ENCODE data around the gene ADD3. TPM values are rescaled to one million over a fixed set of nuclear protein-coding genes. Genes with fewer than 3 reads are reported as not detected.
"Not testable (repeated sequence)": the region's sequence is repeated elsewhere in the genome, so short reads cannot be mapped to it uniquely, and the experiment has no call there.

The ADD3 gene
- total RNA-seq, 1 experiment from 2014 or later: 148 TPM

- DNase-seq (ENCODE audit: low read depth): no peak
Observed at GRCh38 chr10:110034596-110034995, 26.8 kb downstream of the ADD3 start.

GRCh38 chr10:110035070-110035921 lies 27.5 kb downstream of the ADD3 start:
- no peak for DNase-seq (ENCODE audit: low read depth)

GRCh38 chr10:110036640-110037039 lies 28.9 kb downstream of the ADD3 start:
- no peak for DNase-seq (ENCODE audit: low read depth)

GRCh38 chr10:110039254-110039653 lies 31.5 kb downstream of the ADD3 start:
- no peak for DNase-seq (ENCODE audit: low read depth)

- DNase-seq (ENCODE audit: low read depth): no peak
Observed at GRCh38 chr10:110040108-110040507, 32.3 kb downstream of the ADD3 start.

GRCh38 chr10:110040767-110041478 lies 33.1 kb downstream of the ADD3 start:
- peak; percentile 10 for DNase-seq (ENCODE audit: low read depth)

- DNase-seq (ENCODE audit: low read depth): no peak
Observed at GRCh38 chr10:110041479-110041829, 33.7 kb downstream of the ADD3 start.

GRCh38 chr10:110042181-110042580 lies 34.4 kb downstream of the ADD3 start:
- no peak for DNase-seq (ENCODE audit: low read depth)

GRCh38 chr10:110042891-110043290 lies 35.1 kb downstream of the ADD3 start:
- DNase-seq (ENCODE audit: low read depth): no peak

GRCh38 chr10:110044681-110045080 lies 36.9 kb downstream of the ADD3 start:
- DNase-seq (ENCODE audit: low read depth): no peak

- no peak for DNase-seq (ENCODE audit: low read depth)
Observed at GRCh38 chr10:110045772-110046171, 38.0 kb downstream of the ADD3 start.

GRCh38 chr10:110048145-110048544 lies 40.4 kb downstream of the ADD3 start:
- not testable (repeated sequence) for DNase-seq (ENCODE audit: low read depth)

GRCh38 chr10:110048781-110049180 lies 41.0 kb downstream of the ADD3 start:
- no peak for DNase-seq (ENCODE audit: low read depth)

GRCh38 chr10:110049889-110050591 lies 42.3 kb downstream of the ADD3 start:
- DNase-seq (ENCODE audit: low read depth): not testable (repeated sequence)

GRCh38 chr10:110051487-110051886 lies 43.7 kb downstream of the ADD3 start:
- no peak for DNase-seq (ENCODE audit: low read depth)

- no peak for DNase-seq (ENCODE audit: low read depth)
Observed at GRCh38 chr10:110052916-110053315, 45.1 kb downstream of the ADD3 start.

GRCh38 chr10:110056822-110057221 lies 49.0 kb downstream of the ADD3 start:
- DNase-seq (ENCODE audit: low read depth): peak; percentile 62

- no peak for DNase-seq (ENCODE audit: low read depth)
Observed at GRCh38 chr10:110057456-110057855, 49.7 kb downstream of the ADD3 start.

- DNase-seq (ENCODE audit: low read depth): no peak
Observed at GRCh38 chr10:110058212-110058611, 50.4 kb downstream of the ADD3 start.

- no peak for DNase-seq (ENCODE audit: low read depth)
Observed at GRCh38 chr10:110059925-110060324, 52.1 kb downstream of the ADD3 start.

GRCh38 chr10:110061687-110062086 lies 53.9 kb downstream of the ADD3 start:
- DNase-seq (ENCODE audit: low read depth): no peak

- no peak for DNase-seq (ENCODE audit: low read depth)
Observed at GRCh38 chr10:110065269-110065668, 57.5 kb downstream of the ADD3 start.
